Liver (tissue), 9 donors: ENCODE data around the gene GNB1L. TPM values are rescaled to one million over a fixed set of nuclear protein-coding genes. Genes with fewer than 3 reads are reported as not detected.

Experiments used
- DNase-seq: peaks from one replicate; pipeline ENCODE4 v3.0.0-alpha.2; 2017; ENCODE audit warnings: low spot score
- H3K27ac ChIP-seq, 2 donors: one replicate each; pipeline ENCODE4 v1.7.0; 2013; ENCODE audit warnings: inconsistent platforms in 2 of 2, low read length in 2 of 2, control low read depth in 1 of 2, low read depth in 1 of 2, mild to moderate bottlenecking in 1 of 2
- H3K27me3 ChIP-seq, 4 donors: one replicate each; pipeline versions ENCODE4 v1.6.1 to v1.7.0; 2013; ENCODE audit warnings: low read length in 3 of 4, inconsistent platforms in 1 of 4, mild to moderate bottlenecking in 1 of 4, moderate library complexity in 1 of 4; ENCODE audit not compliant: control insufficient read depth in 4 of 4, insufficient read depth in 4 of 4
- H3K36me3 ChIP-seq, 4 donors: one replicate each; pipeline versions ENCODE4 v1.6.1 to v1.7.0; 2013; ENCODE audit warnings: low read length in 3 of 4, mild to moderate bottlenecking in 3 of 4, low read depth in 1 of 4, moderate library complexity in 1 of 4; ENCODE audit not compliant: control insufficient read depth in 4 of 4, insufficient read depth in 3 of 4
- H3K4me1 ChIP-seq, 4 donors: one replicate each; pipeline versions ENCODE4 v1.6.1 to v1.7.0; 2013; ENCODE audit warnings: low read length in 3 of 4, mild to moderate bottlenecking in 3 of 4, moderate library complexity in 1 of 4; ENCODE audit not compliant: control insufficient read depth in 4 of 4, insufficient read depth in 4 of 4
- H3K4me3 ChIP-seq, 3 donors: one replicate each; pipeline versions ENCODE4 v1.6.1 to v1.7.0; 2013; ENCODE audit warnings: low read length in 3 of 3, control low read depth in 1 of 3, low read depth in 1 of 3, mild to moderate bottlenecking in 1 of 3
- H3K9ac ChIP-seq, 2 donors: one replicate each; pipeline ENCODE4 v1.7.0; 2013; ENCODE audit warnings: low read length in 2 of 2, mild to moderate bottlenecking in 2 of 2, moderate library complexity in 2 of 2, control low read depth in 1 of 2, low read depth in 1 of 2
- H3K9me3 ChIP-seq, 4 donors: one replicate each; pipeline versions ENCODE4 v1.6.1 to v1.7.0; 2013; ENCODE audit warnings: low read length in 3 of 4; ENCODE audit not compliant: control insufficient read depth in 4 of 4
- EGR1 ChIP-seq, 2 donors: IDR thresholded peaks; 2 replicates each; pipeline ENCODE4 v1.6.1; 2016 to 2018; ENCODE audit warnings: antibody characterized with exemption in 2 of 2, low read depth in 2 of 2
- FOXA1 ChIP-seq: IDR thresholded peaks from 2 replicates; pipeline ENCODE4 v1.6.1; 2016; ENCODE audit warnings: antibody characterized with exemption
- FOXA2 ChIP-seq: IDR thresholded peaks from 2 replicates; pipeline ENCODE4 v1.6.1; 2016; ENCODE audit warnings: antibody characterized with exemption
- GABPA ChIP-seq, 2 donors: IDR thresholded peaks in 1 of 2; conservative IDR thresholded peaks in 1 of 2; 2 replicates each; pipeline ENCODE4 v1.6.1; 2016; ENCODE audit warnings: antibody characterized with exemption in 2 of 2, mild to moderate bottlenecking in 1 of 2, moderate library complexity in 1 of 2
- HNF4A ChIP-seq, 2 donors: conservative IDR thresholded peaks; 2 replicates each; pipeline ENCODE4 v1.6.1; 2016; ENCODE audit warnings: antibody characterized with exemption in 2 of 2, mild to moderate bottlenecking in 2 of 2
- HNF4G ChIP-seq: IDR thresholded peaks from 2 replicates; pipeline ENCODE4 v1.6.1; 2016; ENCODE audit warnings: antibody characterized with exemption
- JUND ChIP-seq, 2 donors: IDR thresholded peaks; 2 replicates each; pipeline ENCODE4 v1.6.1; 2016; ENCODE audit warnings: antibody characterized with exemption in 2 of 2
- NR2F2 ChIP-seq: IDR thresholded peaks from 2 replicates; pipeline ENCODE4 v1.6.1; 2016; ENCODE audit warnings: antibody characterized with exemption
- RAD21 ChIP-seq, 2 donors: IDR thresholded peaks; 2 replicates each; pipeline ENCODE4 v1.6.1; 2016; ENCODE audit warnings: antibody characterized with exemption in 2 of 2, mild to moderate bottlenecking in 2 of 2
- REST ChIP-seq: IDR thresholded peaks from 2 replicates; pipeline ENCODE4 v1.6.1; 2016; ENCODE audit warnings: antibody characterized with exemption, mild to moderate bottlenecking
- RXRA ChIP-seq, 2 donors: IDR thresholded peaks; 2 replicates each; pipeline ENCODE4 v1.6.1; 2017 to 2018; ENCODE audit warnings: antibody characterized with exemption in 2 of 2, mild to moderate bottlenecking in 1 of 2
- SP1 ChIP-seq: IDR thresholded peaks from 2 replicates; pipeline ENCODE4 v1.6.1; 2018; ENCODE audit warnings: antibody characterized with exemption, mild to moderate bottlenecking
- TAF1 ChIP-seq: conservative IDR thresholded peaks from 2 replicates; pipeline ENCODE4 v1.6.1; 2016; ENCODE audit warnings: antibody characterized with exemption, mild to moderate bottlenecking
- YY1 ChIP-seq: IDR thresholded peaks from 2 replicates; pipeline ENCODE4 v1.6.1; 2016; ENCODE audit warnings: antibody characterized with exemption, mild to moderate bottlenecking
- ZBTB33 ChIP-seq: IDR thresholded peaks from 2 replicates; pipeline ENCODE4 v1.6.1; 2016; ENCODE audit warnings: antibody characterized with exemption
- WGBS: extraction: QIAGEN DNeasy Blood & Tissue Kit; methylation state at CpG from one replicate; pipeline ENCODE4 v1.1.7; 2013; 5-methylcytosine and 5-hydroxymethylcytosine counted together
- polyA plus RNA-seq, 2 donors: library from polyadenylated mRNA; stranded (reverse) in 1 of 2; unstranded in 1 of 2; fragments of 200-250 nt in 1 of 2; fragments of >200 nt in 1 of 2; fragmentation: Nextera tagmentation in 1 of 2; extraction: Ambion mirVana in 1 of 2; gene quantifications; one replicate each; pipeline versions ENCODE4 v1.2.1 to v1.2.3, GENCODE V29; 2013 to 2015
- total RNA-seq, 2 donors: library from RNA; depleted of rRNA; stranded (reverse); fragments of >200 nt; gene quantifications; one replicate each; pipeline ENCODE4 v1.2.3, GENCODE V29; 2014
- TF ChIP-seq, protein P1 (sequence below): IDR thresholded peaks from 2 replicates; pipeline ENCODE4 v1.6.1; 2016; ENCODE audit warnings: antibody characterized with exemption
- TF ChIP-seq, protein P2 (sequence below): fragments of 150-350 bp; IDR thresholded peaks from 2 replicates; pipeline ENCODE4 v1.5.1; 2017; ENCODE audit warnings: improper control_type of control experiment, low read depth, low read length; ENCODE audit not compliant: missing input control
- TF ChIP-seq, protein P3 (sequence below): IDR thresholded peaks from 2 replicates; pipeline ENCODE4 v1.6.1; 2016; ENCODE audit warnings: antibody characterized with exemption
- donor health status: healthy.
- donor health status: healthy.
- donor health status: healthy.
- donor health status: healthy.
- donor health status: healthy.

Gene GNB1L
- total and polyA plus RNA-seq, 4 donors = 1.5 to 3.6 (median 1.9) TPM

GRCh38 chr22:19739448-19739895, 115.2 kb downstream of the GNB1L start:
- H3K4me3 ChIP-seq = no peak overlapping the region
- no peaks in the 10 kb centered on the region for H3K9me3 ChIP-seq
- TF ChIP-seq ZBTB33 (no peak), REST (no peak), TAF1 (no peak), HNF4A (conservative IDR thresholded peaks at IDR 0.05) (no peak), GABPA (IDR thresholded peaks at IDR 0.05 in 1 of 2, conservative IDR thresholded peaks at IDR 0.05 in 1 of 2) (no peak)
- TF ChIP-seq, protein P1, sequence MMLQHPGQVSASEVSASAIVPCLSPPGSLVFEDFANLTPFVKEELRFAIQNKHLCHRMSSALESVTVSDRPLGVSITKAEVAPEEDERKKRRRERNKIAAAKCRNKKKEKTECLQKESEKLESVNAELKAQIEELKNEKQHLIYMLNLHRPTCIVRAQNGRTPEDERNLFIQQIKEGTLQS = no peak
- TF ChIP-seq, protein P2, sequence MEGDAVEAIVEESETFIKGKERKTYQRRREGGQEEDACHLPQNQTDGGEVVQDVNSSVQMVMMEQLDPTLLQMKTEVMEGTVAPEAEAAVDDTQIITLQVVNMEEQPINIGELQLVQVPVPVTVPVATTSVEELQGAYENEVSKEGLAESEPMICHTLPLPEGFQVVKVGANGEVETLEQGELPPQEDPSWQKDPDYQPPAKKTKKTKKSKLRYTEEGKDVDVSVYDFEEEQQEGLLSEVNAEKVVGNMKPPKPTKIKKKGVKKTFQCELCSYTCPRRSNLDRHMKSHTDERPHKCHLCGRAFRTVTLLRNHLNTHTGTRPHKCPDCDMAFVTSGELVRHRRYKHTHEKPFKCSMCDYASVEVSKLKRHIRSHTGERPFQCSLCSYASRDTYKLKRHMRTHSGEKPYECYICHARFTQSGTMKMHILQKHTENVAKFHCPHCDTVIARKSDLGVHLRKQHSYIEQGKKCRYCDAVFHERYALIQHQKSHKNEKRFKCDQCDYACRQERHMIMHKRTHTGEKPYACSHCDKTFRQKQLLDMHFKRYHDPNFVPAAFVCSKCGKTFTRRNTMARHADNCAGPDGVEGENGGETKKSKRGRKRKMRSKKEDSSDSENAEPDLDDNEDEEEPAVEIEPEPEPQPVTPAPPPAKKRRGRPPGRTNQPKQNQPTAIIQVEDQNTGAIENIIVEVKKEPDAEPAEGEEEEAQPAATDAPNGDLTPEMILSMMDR = no peak
- TF ChIP-seq, protein P3, sequence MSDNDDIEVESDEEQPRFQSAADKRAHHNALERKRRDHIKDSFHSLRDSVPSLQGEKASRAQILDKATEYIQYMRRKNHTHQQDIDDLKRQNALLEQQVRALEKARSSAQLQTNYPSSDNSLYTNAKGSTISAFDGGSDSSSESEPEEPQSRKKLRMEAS = no peak
- H3K36me3 ChIP-seq = no peaks in the 10 kb centered on the region
- DNase-seq = no peak
- no peak overlapping the region for H3K27ac ChIP-seq
- H3K9ac ChIP-seq = no peak overlapping the region
- no peaks in the 10 kb centered on the region for H3K27me3 ChIP-seq
- 77% methylated on average over 16 of the region's 16 CpGs for WGBS
- no peaks in the 10 kb centered on the region for H3K4me1 ChIP-seq

GRCh38 chr22:19738664-19739447, 115.8 kb downstream of the GNB1L start:
- 69% methylated on average over 31 of the region's 31 CpGs for WGBS
- Histone ChIP-seq H3K9me3 (no peaks in the 10 kb centered on the region), H3K36me3 (no peaks in the 10 kb centered on the region), H3K27me3 (no peaks in the 10 kb centered on the region), H3K4me1 (no peaks in the 10 kb centered on the region), H3K4me3 (no peak overlapping the region), H3K9ac (no peak overlapping the region), H3K27ac (no peak overlapping the region)
- DNase-seq = no peak
- TF ChIP-seq ZBTB33 (no peak), FOXA2 (no peak), RAD21 (IDR thresholded peaks at IDR 0.05) (no peak), FOXA1 (no peak), TAF1 (no peak), HNF4G (no peak), EGR1 (IDR thresholded peaks at IDR 0.05; ENCODE audit: low read depth in 2 of 2) (no peak), NR2F2 (no peak), JUND (IDR thresholded peaks at IDR 0.05) (no peak), YY1 (no peak), SP1 (no peak), GABPA (IDR thresholded peaks at IDR 0.05 in 1 of 2, conservative IDR thresholded peaks at IDR 0.05 in 1 of 2) (no peak), RXRA (IDR thresholded peaks at IDR 0.05) (no peak)
- TF ChIP-seq, protein P1 = no peak
- TF ChIP-seq, protein P2 = no peak
